Endometrial microvascular endothelial cells (primary cell): ENCODE data around the gene RASEF. TPM values are rescaled to one million over a fixed set of nuclear protein-coding genes. Genes with fewer than 3 reads are reported as not detected.

Experiments
- in situ Hi-C: cut with HindIII; loops from 2 replicates; pipeline ENCODE4 v1.10.0; 2017; ENCODE audit warnings: low sequenced_read_pairs, low pct_unique_long_range_greater_than_20kb; ENCODE audit errors: inconsistent ontology term
- total RNA-seq: library from RNA; depleted of rRNA; stranded (reverse); fragments of >200 nt; gene quantifications from one replicate; pipeline ENCODE4 v1.2.3, GENCODE V29; 2015; ENCODE audit errors: inconsistent ontology term

The RASEF gene
- total RNA-seq, 1 donor from 2014 or later: not detected

DNA sequence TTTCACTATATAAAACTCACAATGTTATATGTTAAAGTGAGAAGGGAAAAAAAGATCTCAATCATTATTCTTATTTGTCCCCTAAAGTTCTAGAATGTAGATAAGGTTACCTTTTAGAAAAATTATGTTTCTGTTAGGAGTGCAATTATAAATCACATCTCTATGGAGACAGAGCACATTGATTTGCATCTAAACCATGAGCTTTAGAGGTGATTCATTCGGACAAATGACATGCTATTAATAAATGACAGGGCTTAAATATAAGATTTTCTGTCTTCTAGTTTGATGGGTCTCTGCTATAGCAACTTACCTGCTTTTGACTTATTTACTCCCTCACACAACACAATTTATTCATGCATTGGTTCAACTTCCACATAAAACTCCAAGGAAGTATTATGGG lies 39.8 kb downstream of the RASEF start:
- in situ Hi-C loops: no loop called here

DNA sequence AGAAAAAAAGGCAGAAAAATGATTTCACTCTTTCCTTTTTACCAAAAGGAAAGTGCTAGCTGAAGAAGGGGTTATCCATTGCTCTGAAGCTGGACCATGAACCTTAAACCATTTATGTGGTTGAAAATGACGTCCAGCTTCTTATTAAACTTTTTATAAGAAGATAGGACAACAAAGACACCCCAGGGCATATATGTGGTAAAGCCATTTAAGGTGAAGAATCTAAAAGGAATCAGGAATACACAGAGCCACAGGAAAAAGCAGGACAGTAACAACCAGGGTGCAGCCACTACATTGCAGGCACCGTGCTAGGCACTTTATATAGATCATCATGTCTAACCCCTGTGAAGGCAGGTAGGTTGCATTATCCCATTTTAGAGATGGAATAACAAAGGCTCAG lies 42.1 kb downstream of the RASEF start:
- in situ Hi-C loops: no loop called here

DNA sequence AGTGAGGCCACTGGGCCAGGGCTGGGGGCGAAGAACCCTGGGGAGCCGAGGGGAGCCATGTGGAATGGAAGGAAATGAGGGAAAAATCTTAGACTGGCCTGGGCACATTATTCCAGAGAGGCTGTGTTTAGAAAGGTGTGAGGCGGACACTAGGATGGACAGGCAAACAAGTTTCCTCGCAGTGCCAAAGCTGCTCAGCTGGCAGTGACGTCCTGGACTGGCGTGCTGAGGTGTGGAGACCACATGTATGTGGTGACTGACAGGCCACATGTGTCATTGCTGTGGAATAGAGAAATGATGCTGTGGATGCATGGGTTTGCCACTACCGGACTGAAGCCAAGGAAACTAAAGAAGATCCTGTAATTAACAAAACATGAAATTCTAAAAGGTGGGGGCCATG lies 42.6 kb downstream of the RASEF start:
- in situ Hi-C loops: no loop called here

DNA sequence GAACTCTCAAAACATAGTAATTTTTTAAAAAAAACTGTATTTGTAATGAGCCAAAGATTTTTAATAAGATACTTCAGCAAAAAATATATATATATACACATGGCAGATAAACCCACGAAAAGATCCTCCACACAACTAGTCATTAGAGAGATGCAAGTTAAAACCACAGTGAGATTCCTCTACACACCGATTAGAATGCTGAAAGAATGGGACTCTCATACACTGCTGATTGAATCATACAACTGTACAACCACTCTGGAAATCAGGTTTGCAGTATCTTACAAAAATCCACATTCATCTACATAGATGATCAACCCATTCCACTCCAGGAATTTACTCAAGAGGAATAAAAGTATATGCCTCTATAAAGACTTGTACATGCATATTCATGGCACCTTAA lies 43.7 kb downstream of the RASEF start:
- in situ Hi-C loops: no loop called here

DNA sequence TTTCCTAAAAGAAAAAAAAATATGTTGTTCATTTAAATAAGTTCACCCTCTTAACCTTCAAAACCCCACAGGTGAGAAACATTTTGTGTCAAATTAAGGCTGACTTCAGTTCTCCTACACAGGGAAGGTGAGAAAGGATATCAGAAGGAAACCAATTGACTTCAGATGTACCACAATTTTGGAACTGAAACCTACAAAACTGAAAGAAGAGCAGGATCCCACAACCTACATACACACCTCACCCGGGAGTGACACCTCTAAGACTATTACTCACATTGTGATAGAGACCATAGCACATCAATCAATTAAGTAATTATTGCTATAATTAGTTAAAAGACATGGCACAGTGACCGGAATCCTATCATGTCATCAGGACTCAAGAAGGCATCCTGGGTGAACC lies 47.0 kb downstream of the RASEF start:
- in situ Hi-C loops: no loop called here

DNA sequence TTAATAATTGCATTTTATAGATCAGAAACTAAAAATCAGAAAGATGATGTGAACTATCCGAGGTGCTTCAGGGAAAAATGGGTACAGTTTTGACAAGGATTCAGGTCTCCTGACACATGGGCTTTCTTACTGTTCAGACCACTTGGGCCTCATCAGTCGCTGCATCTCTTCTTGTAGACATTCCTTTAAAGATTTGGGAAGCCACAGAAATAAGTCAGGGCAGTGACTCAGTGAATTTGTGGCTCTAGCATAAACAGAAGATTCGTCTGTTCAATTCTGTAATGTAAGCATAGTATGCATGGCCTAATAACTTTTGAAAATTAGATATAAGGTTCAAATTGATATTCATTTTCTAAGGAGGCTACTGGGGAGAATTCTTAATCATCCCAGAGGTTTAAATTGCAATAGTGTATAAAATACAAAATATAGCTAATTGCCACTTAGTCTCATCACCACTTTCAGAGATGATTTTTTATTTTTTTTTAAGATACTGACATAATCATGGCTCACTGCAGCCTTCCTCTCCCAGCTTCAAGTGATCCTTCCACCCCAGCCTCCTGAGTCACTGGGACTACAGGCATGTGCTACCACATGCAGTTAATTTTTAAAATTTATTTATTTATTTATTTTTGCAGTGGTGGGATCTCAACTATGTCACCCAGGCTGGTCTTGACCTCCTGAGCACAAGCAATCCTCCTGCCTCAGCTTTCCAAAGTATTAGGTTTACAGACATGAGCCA lies 48.9 kb downstream of the RASEF start:
- in situ Hi-C loops: no loop called here

DNA sequence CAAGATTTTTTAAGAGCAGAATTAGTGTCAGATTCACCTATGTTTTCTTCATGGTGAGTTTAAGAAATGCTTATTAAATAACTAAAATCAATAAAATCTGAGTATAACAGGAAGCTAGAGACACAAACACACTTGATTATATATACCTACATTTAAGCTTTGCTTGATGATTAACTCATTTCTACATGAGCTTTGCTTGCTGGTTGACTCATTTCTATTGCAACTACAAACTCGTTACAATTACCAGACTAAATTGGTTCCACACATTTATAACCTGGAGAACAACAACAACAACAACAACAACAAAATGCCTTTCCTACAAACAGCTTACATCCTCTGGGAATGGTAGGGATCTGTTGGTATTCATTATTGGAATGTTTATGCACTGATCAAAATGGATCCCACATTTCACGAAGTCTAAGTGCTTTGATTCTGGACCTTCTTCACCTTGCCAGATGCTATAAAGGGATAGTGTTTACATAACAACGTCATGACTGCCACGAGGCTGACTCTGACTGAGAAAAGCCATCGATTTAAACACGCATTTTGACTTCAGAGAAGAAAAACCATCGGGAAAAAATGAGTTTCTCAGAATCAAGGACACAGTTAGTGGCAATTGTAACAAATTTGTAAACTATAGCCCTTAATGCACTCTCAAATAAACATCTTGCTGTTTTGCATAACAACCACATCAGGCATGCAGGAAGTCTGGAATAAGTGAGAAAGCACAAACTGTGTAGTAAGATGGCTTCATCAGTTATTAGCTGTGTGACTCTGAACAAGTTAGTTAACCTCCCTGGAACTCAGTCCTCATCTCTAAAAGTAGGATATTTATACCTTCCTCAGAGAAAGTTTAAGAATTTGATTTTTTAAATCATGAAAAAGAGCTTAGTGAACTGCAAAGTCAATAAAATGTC lies 49.8 kb downstream of the RASEF start:
- in situ Hi-C loops: no loop called here

DNA sequence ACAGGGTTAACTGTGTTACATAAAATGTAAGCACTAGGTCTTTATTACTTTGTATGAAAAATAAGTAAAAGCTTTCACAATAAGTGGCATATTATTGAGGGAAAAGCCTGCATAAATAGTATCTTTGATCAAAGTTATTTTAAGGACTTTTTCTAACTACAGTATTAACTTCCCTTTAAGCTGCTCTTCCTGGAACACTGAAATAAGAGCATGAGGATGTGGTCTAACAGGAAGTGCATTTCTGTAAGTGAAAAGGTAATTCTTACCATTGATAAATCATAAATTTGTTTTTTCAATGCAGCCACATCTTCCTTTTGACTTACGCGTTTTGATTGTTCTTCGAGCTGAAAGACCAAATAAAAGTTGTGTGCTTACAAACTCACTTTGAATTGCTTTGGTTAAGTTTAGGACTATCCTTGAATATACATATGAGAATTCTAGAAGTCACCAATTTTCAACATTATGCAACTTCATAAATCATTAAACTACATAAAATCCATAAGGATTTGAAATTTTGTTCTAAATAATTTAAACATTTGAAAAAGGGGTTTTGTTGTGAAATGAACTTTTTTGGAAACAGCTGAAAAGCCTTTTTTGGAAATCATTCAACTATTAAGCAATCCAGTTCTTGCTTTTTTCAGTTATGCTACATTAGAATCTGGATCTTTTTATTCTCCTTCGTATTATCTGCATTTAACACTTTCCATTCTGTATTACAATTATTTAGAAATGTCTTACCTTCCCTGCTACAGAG lies 50.6 kb downstream of the RASEF start:
- in situ Hi-C loops: no loop called here

DNA sequence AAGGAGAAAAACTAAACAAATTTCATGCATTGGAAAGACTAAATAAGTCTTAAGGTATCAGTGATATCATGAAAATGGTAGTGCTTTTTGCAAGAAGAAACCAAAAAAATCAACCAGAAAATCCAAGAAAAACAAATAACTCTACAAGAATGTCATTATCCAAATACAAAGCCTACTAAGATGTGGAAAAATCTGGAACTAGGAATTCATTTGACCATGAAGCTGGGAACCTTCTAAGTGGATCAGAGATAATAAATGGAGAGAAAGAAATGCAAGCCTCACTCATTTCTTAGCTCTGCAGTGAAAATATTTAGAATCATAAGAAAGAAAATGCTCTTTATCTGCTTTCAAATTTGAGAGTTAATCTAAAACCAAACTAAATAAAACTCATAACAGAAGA lies 51.3 kb downstream of the RASEF start:
- in situ Hi-C loops: no loop called here

DNA sequence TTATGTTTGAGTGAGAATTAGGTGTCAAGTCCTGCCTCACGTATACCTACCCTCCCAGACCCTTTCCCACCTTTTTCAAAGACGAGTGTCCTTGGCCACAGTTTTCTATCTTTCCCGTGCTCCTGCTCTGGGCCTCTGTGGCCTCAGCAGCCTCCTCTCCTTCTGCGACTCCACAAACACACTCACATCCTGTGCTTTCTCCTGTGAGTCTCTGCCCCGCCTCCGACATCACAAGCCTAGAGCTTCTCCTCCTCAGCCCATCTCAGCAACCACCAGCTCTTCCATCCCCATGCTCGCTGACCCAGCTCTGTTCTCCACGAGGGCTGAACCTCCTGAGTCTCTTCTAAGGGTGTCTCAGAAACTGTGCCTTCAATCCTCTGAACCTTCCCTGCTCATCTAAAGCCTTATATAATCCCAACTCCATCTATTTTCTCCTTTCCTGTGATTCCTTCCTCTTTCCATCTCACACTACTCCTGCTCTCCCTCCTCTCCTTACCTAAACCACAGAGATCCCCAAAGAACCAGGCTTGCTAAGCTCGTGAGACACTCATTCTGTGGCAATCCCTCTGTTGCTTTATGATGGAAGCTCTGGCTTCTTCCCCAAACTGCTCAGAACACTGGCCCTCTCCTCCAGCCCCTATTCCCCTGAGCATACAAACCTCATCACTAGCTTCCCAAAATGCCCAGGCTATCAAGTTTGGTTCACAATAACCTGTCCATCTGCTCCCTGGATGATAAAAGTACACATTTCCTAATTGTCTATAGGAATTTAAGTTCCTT lies 55.2 kb downstream of the RASEF start:
- in situ Hi-C loops: no loop called here

DNA sequence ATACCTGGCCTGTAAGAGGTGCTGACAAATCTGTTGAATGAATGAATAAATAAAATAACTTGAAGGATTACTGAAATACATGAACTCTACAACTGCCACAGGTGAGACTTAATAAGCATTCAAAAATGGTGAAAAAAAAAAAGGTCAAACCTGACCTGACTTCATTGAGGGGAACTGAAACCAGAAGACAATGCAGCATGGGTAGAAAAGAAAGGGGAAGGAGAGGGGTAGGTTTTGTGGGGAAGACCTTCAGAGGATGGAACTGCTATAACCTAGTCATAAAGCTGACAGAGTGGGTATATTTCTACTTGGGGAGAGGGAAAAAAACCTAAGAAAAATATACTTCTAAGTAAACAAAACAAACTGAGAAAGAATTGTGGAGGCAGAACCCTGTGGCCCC lies 56.6 kb downstream of the RASEF start:
- in situ Hi-C loops: no loop called here

DNA sequence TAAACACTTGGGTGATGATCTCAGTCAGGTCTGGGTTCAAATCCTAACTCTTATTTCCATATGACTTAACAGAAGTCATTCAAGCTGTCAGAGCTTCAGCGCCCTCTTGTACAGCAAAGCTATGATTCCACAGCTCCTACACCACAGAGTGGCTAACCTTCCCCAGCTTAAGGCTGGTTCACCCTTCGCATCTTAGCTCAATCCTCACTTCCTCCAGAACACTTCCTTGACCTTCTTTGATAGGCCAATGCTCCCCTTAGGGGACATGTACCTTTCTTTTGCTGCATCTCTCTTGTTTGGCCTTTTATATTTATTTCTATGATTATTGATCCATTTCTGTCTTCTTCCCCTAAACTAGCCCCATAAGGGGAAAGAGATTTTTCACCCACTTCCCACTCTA lies 57.0 kb downstream of the RASEF start:
- in situ Hi-C loops: no loop called here

DNA sequence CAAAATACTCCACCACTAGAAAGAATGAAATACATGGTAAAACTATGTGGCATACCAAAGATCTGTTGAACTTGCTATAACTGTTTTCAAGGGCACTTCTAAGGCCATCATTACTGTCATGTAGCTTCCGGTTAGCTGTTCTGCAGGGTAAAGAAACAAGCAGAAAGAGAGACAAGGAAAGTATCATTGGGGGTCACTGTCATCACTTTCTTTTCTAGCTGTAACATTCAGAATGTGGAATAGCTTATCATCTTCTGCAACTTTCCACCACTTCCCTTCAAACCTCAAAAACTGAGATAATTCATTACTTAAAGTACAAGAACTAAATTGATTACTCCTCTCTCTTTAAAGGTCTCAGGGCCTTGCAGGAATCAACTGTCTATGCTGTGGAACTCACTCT lies 57.6 kb downstream of the RASEF start:
- in situ Hi-C loops: no loop called here

DNA sequence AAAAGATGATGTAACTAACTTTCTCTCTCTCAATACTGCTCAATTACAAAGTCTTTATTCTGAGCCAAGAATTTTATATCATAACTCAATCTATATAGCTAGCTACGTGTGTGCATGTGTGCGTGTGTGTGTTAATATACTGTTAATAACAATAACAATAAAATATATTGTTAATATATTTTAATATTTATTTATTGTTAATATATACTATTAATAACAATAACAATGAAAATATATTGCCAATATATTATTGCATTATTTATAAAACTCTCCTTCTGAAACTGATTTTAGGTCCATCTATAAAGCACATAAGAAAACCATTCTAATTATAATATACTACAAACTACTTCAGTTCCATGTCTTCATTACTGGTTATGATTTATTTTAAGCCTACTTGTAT lies 60.6 kb downstream of the RASEF start:
- in situ Hi-C loops: no loop called here

DNA sequence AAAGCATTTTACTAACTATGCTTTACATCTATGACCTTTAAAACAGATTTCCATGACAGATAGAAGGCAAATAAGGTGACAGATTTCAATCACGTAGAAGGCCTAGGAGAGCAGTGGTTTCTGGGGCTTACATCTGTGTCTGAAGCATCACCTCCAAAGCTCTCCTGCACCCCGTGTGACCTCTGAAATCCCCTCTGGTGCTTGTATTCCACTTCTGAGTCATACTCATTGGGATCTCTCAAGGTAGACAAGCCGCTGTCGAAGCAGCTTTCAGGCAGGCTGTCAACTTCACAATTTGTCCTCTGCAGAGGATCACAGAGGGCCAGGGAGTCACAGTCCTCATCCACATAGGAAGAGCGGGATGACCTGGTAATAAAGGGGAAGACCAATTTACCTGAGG lies 62.2 kb downstream of the RASEF start:
- in situ Hi-C loops: no loop called here

DNA sequence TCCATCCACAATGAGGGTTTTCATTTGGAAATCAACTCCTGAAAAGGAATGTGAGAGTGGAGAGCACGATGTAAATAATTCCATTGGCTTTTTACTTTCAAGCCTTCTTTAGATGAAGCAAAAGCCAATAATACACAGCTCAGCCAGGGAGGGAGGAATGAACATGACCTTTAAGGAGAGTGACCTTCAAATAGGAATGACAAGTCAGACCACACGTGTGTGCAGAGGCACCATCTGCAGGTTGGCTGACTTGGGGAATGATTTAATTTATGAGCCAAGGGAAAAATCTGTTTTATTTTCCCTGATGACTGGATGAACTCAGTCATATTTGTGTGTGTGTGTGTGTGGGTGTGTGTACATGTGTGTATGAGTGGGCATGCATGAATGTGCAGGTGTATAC lies 64.5 kb downstream of the RASEF start:
- in situ Hi-C loops: no loop called here

DNA sequence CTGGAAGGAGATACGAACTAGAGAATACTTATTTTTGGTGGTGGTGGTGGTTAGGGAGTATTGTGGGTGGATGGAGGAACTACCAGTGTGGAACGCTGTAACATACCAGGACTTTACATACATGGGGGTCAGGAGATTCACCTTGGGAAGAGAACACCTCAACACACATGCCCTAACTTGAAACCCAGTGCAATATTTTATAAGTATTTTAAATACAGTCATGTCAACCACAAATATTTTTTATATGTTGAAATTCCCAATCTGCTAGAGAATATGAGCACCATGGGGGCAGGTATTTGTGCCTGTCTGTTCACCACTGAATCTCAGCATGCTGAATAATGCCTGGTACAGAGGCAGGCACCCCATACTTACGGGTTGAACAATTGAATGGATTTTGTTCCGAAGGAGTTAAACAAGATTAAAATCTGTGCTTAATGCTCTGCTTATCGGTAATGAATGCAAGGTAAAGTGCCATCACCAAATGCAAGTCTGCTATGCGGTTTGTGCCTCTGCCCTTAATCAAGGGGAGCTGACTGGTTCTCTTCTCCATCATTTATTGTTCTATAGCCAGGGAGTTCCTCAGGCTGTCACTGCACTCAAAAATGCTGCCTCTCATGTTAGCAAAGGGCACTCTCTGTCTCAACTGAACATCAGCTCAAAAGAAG lies 65.3 kb downstream of the RASEF start:
- in situ Hi-C loops: no loop called here

DNA sequence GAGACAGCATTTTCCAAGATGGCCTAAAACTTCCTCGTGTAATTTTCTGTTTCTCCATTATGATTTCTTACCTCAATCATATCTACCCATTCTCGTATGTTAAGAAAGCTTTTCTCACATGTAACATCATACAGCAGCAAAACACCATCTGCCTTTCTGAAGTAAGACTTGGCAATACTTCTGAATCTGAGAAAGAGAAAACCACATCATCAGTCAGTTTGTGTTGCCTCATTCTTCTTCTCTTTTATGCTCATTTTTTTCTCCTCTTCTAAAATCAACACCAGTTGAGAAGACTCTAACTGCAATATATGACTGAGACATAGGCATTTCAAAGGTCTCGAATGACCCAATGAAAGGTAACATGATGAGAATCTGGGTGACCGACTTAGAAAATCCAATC lies 66.0 kb downstream of the RASEF start:
- in situ Hi-C loops: no loop called here
